ENCODE data around the gene PTCHD1.

GRCh38 chrX:23396263-23396662 is 61.6 kb downstream of the PTCHD1 start:
- no peak for TF ChIP-seq CTCF (IDR thresholded peaks at IDR 0.05)
- TF ChIP-seq POLR2AphosphoS5 (IDR thresholded peaks at IDR 0.05), result no peak
- no peak for TF ChIP-seq POLR2A (IDR thresholded peaks at IDR 0.05)
- no peak for TF ChIP-seq EP300 (IDR thresholded peaks at IDR 0.05)

Measured in gastroesophageal sphincter (tissue), 3 donors.